Thymus (tissue), 11 donors: ENCODE measurements around the gene MISFA. TPM values are rescaled to one million over a fixed set of nuclear protein-coding genes. Genes with fewer than 3 reads are reported as not detected.
"Not testable (repeated sequence)": the region's sequence is repeated elsewhere in the genome, so short reads cannot be mapped to it uniquely, and the experiment has no call there.

Experiments used
- DNase-seq, 9 donors: peaks; one replicate each; pipeline ENCODE4 v3.0.0-alpha.2; 2013; ENCODE audit warnings: low spot score in 9 of 9, low read depth in 6 of 9, missing footprints in 1 of 9
- H3K27ac ChIP-seq, 2 donors: one replicate each; pipeline ENCODE4 v1.5.1; 2013; ENCODE audit warnings: control low read depth in 1 of 2, low read depth in 1 of 2, low read length in 1 of 2, mild to moderate bottlenecking in 1 of 2, moderate library complexity in 1 of 2
- H3K27me3 ChIP-seq, 2 donors: one replicate each; pipeline ENCODE4 v1.5.1; 2013; ENCODE audit warnings: low read length in 1 of 2; ENCODE audit not compliant: control insufficient read depth in 2 of 2, insufficient read depth in 1 of 2
- H3K36me3 ChIP-seq, 2 donors: one replicate each; pipeline ENCODE4 v1.5.1; 2013; ENCODE audit warnings: low read length in 1 of 2, mild to moderate bottlenecking in 1 of 2, moderate library complexity in 1 of 2; ENCODE audit not compliant: control insufficient read depth in 2 of 2, insufficient read depth in 2 of 2
- H3K4me1 ChIP-seq, 2 donors: one replicate each; pipeline ENCODE4 v1.5.1; 2013; ENCODE audit warnings: low read length in 2 of 2; ENCODE audit not compliant: control insufficient read depth in 2 of 2, insufficient read depth in 2 of 2
- H3K4me3 ChIP-seq, 2 donors: one replicate each; pipeline ENCODE4 v1.5.1; 2013; ENCODE audit warnings: low read length in 2 of 2, control low read depth in 1 of 2, mild to moderate bottlenecking in 1 of 2
- H3K9me3 ChIP-seq, 2 donors: one replicate each; pipeline ENCODE4 v1.5.1; 2013; ENCODE audit warnings: low read length in 1 of 2, mild to moderate bottlenecking in 1 of 2; ENCODE audit not compliant: control insufficient read depth in 2 of 2, insufficient read depth in 1 of 2
- WGBS: extraction: QIAGEN DNeasy Blood & Tissue Kit; methylation state at CpG from one replicate; pipeline ENCODE4 v1.1.7; 2013; 5-methylcytosine and 5-hydroxymethylcytosine counted together
- polyA plus RNA-seq: library from polyadenylated mRNA; stranded (reverse); fragments of 200-250 nt; gene quantifications from one replicate; pipeline ENCODE4 v1.2.3, GENCODE V29; 2013
- total RNA-seq: library from RNA; stranded (reverse); fragments of 120-200 nt; gene quantifications from one replicate; pipeline ENCODE4 v1.2.4, GENCODE V29; 2013
- donor health status: healthy.

The MISFA gene
- total and polyA plus RNA-seq, 2 donors = 0.78 to 1.5 TPM

- Histone ChIP-seq H3K4me1 (peaks cover 5 to 10% of the 10 kb centered on the region in 2 donors), H3K4me3 (peak within 1 kb of the TSS; percentile 67 to 72)
- under 1% methylated on average over 60 of the region's 60 CpGs for WGBS
These were observed 34.8 kb downstream of the MISFA start, which contains the start of gene SPTY2D1 for GRCh38 chr11:18634140-18635032. TSS of gene SPTY2D1 (minus strand) at chr11:18634342. CDS start at chr11:18634257, 85 bp downstream.

GRCh38 chr11:18641677-18642076, 42.1 kb downstream of the MISFA start:
- peaks cover 0 to 5% of the 10 kb centered on the region in 2 donors for H3K27me3 ChIP-seq
- H3K36me3 ChIP-seq = no peaks in the 10 kb centered on the region
- H3K4me1 ChIP-seq = no peaks in the 10 kb centered on the region
- 94% methylated on average over 1 of the region's 1 CpG for WGBS
- H3K4me3 ChIP-seq = no peak overlapping the region
- DNase-seq = no peak
- no peaks in the 10 kb centered on the region for H3K9me3 ChIP-seq
- H3K27ac ChIP-seq = no peak overlapping the region

More at GRCh38 chr11:18634140-18635032, 34.8 kb downstream of the MISFA start, which contains the start of gene SPTY2D1:
- H3K27ac ChIP-seq = peak within 1 kb of the TSS; percentile 97
- DNase-seq = peak; percentile 93 to 99 (median 97)
- H3K9me3 ChIP-seq = no peaks in the 10 kb centered on the region
- H3K36me3 ChIP-seq = no peaks in the 10 kb centered on the region
- no peaks in the 10 kb centered on the region for H3K27me3 ChIP-seq

GRCh38 chr11:18643034-18643433, 43.4 kb downstream of the MISFA start:
- H3K4me3 ChIP-seq, H3K27ac ChIP-seq, H3K36me3 ChIP-seq, H3K4me1 ChIP-seq, H3K27me3 ChIP-seq, H3K9me3 ChIP-seq, DNase-seq: not testable (repeated sequence)
- WGBS = 89% methylated on average over 4 of the region's 4 CpGs

GRCh38 chr11:18650353-18650752, 50.8 kb downstream of the MISFA start:
- Histone ChIP-seq H3K27me3 (no peaks in the 10 kb centered on the region), H3K27ac (no peak overlapping the region), H3K4me3 (no peak overlapping the region), H3K9me3 (peaks cover 0 to 4% of the 10 kb centered on the region in 2 donors), H3K4me1 (no peaks in the 10 kb centered on the region), H3K36me3 (no peaks in the 10 kb centered on the region)
- no peak for DNase-seq
- WGBS = 96% methylated on average over 4 of the region's 4 CpGs

- no peak overlapping the region for H3K4me3 ChIP-seq
- H3K36me3 ChIP-seq = no peaks in the 10 kb centered on the region
- H3K9me3 ChIP-seq = peaks cover 0 to 4% of the 10 kb centered on the region in 2 donors
- peak in 6 of 9 donors; percentile 19 to 72 (median 41) for DNase-seq
- H3K27me3 ChIP-seq = no peaks in the 10 kb centered on the region
- 89% methylated on average over 19 of the region's 19 CpGs for WGBS
- H3K4me1 ChIP-seq = no peaks in the 10 kb centered on the region
- H3K27ac ChIP-seq = no peak overlapping the region
These were observed 51.4 kb downstream of the MISFA start for GRCh38 chr11:18650859-18651557.

Other genes with a start within 250 kb of the MISFA start
- gene LDHA, start 205.2 kb upstream of the MISFA start, total RNA-seq = 581 TPM
- gene LDHA, start 205.2 kb upstream of the MISFA start, polyA plus RNA-seq = 364 TPM
- gene LDHC, start 187.5 kb upstream of the MISFA start, total RNA-seq = not detected
- 0.16 TPM for gene LDHC, start 187.5 kb upstream of the MISFA start, polyA plus RNA-seq
- gene LDHAL6A, start 143.9 kb upstream of the MISFA start, total RNA-seq = not detected
- 0.07 TPM for gene LDHAL6A, start 143.9 kb upstream of the MISFA start, polyA plus RNA-seq
- 77.7 TPM for gene TSG101, start 72.8 kb upstream of the MISFA start, total RNA-seq
- 54.2 TPM for gene TSG101, start 72.8 kb upstream of the MISFA start, polyA plus RNA-seq
- 10.1 TPM for gene UEVLD, start 11.1 kb upstream of the MISFA start, total RNA-seq
- gene UEVLD, start 11.1 kb upstream of the MISFA start, polyA plus RNA-seq = 8.5 TPM
- 10.2 TPM for gene SPTY2D1, start 34.6 kb downstream of the MISFA start, total RNA-seq
- gene SPTY2D1, start 34.6 kb downstream of the MISFA start, polyA plus RNA-seq = 6.5 TPM
- 1.9 TPM for gene TMEM86A, start 99.0 kb downstream of the MISFA start, total RNA-seq
- gene TMEM86A, start 99.0 kb downstream of the MISFA start, polyA plus RNA-seq = 1.9 TPM
- gene IGSF22, start 126.4 kb downstream of the MISFA start, total RNA-seq = 0.38 TPM
- 0.57 TPM for gene IGSF22, start 126.4 kb downstream of the MISFA start, polyA plus RNA-seq
- 0.09 TPM for gene PTPN5, start 192.0 kb downstream of the MISFA start, total RNA-seq
- 0.46 TPM for gene PTPN5, start 192.0 kb downstream of the MISFA start, polyA plus RNA-seq